Upper lobe of right lung (tissue), 1 donor: ENCODE results near the gene AGBL1. TPM values are rescaled to one million over a fixed set of nuclear protein-coding genes. Genes with fewer than 3 reads are reported as not detected.

Experiments used
- ATAC-seq: fragments of 200-7000 bp; cut with Tn5 transposase; one replicate; pipeline ENCODE4 v1.9.1; 2020; ENCODE audit warnings: mild to moderate bottlenecking, moderate library complexity
- DNase-seq: peaks from one replicate; pipeline ENCODE4 v3.0.0-alpha.2; 2020
- H3K27ac ChIP-seq: fragments of 200-600 bp; one replicate; pipeline ENCODE4 v1.8.0; 2022
- H3K27me3 ChIP-seq: fragments of 200-600 bp; one replicate; pipeline ENCODE4 v1.8.0; 2022; ENCODE audit warnings: mild to moderate bottlenecking
- H3K36me3 ChIP-seq: fragments of 200-600 bp; one replicate; pipeline ENCODE4 v1.8.0; 2022
- H3K4me1 ChIP-seq: fragments of 200-600 bp; one replicate; pipeline ENCODE4 v1.8.0; 2022
- H3K4me3 ChIP-seq: fragments of 200-600 bp; one replicate; pipeline ENCODE4 v1.8.0; 2022; ENCODE audit warnings: mild to moderate bottlenecking
- H3K9me3 ChIP-seq: fragments of 200-600 bp; one replicate; pipeline ENCODE4 v1.8.0; 2022
- intact Hi-C: fragments of 100-400 bp; cut with DNase I; formaldehyde crosslinking; loops from one replicate; pipeline ENCODE4 v1.11.0; 2022
- total RNA-seq: library from RNA; stranded (reverse); fragmentation: NEBNext Ultra II Directional; extraction: Animal tissue kit (Norgen Biotek cat#: 25700); gene quantifications from one replicate; pipeline ENCODE4 v1.2.1, GENCODE V29; 2021
- TF ChIP-seq, protein P1 (sequence below): fragments of 200-600 bp; IDR thresholded peaks from one replicate; pipeline ENCODE4 v1.8.0; 2022; ENCODE audit warnings: antibody characterized with exemption
- donor health status: DM: no; HTN: yes; CAD: no; lungs with severe emphysema.

Gene AGBL1
- total RNA-seq, 1 donor from 2014 or later: 6.5 TPM

DNA sequence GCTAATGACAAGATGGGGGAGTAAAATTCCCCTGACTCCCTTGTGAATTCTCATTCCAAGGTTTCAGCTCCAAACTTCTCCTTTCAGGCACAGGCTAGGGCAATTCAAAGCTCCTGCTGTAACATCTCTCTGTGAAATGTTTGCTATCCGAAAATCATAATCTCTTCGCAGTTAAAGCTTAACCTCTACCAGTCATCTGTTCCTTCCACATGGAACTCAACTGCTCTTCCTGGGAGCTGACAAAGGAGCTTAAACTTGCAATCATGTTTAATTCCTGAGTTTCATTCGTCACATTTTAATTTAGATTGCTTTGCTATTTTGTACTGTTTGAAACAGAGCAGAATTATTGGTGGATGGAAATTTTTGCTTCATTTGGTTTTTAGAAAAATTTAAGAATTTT is 328.6 kb downstream of the AGBL1 start:
- H3K27ac ChIP-seq: no peak overlapping the region
- H3K27me3 ChIP-seq: no peaks in the 10 kb centered on the region
- ATAC-seq: no peak
- intact Hi-C loops: no loop called here
- H3K36me3 ChIP-seq: no peaks in the 10 kb centered on the region
- H3K9me3 ChIP-seq: no peaks in the 10 kb centered on the region
- no peak overlapping the region for H3K4me3 ChIP-seq
- DNase-seq: no peak
- TF ChIP-seq, protein P1, sequence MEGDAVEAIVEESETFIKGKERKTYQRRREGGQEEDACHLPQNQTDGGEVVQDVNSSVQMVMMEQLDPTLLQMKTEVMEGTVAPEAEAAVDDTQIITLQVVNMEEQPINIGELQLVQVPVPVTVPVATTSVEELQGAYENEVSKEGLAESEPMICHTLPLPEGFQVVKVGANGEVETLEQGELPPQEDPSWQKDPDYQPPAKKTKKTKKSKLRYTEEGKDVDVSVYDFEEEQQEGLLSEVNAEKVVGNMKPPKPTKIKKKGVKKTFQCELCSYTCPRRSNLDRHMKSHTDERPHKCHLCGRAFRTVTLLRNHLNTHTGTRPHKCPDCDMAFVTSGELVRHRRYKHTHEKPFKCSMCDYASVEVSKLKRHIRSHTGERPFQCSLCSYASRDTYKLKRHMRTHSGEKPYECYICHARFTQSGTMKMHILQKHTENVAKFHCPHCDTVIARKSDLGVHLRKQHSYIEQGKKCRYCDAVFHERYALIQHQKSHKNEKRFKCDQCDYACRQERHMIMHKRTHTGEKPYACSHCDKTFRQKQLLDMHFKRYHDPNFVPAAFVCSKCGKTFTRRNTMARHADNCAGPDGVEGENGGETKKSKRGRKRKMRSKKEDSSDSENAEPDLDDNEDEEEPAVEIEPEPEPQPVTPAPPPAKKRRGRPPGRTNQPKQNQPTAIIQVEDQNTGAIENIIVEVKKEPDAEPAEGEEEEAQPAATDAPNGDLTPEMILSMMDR: no peak
- no peaks in the 10 kb centered on the region for H3K4me1 ChIP-seq

DNA sequence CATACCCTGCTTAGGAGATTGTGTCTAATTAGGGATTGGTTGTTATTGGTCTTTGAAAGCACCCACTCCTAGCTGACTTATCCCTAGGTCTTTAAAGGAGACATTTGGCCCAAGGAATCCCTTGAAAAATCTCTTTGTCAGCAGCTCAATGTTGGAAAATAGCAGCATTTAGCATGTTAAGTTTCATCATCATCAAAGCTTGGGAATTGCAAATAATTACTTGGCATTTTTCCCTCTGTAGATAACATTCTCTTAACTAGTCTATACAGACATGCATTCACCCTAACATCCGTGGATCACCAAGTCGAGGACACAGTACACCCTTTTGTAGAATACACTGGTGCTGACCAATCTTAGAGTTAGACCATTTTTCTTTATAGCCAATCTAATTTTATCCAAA is 332.2 kb downstream of the AGBL1 start:
- H3K27ac ChIP-seq: no peak overlapping the region
- no peaks in the 10 kb centered on the region for H3K27me3 ChIP-seq
- no peaks in the 10 kb centered on the region for H3K9me3 ChIP-seq
- H3K4me1 ChIP-seq: no peaks in the 10 kb centered on the region
- DNase-seq (no peak), ATAC-seq (no peak)
- TF ChIP-seq, protein P1: no peak
- intact Hi-C loops: no loop called here
- no peaks in the 10 kb centered on the region for H3K36me3 ChIP-seq
- no peak overlapping the region for H3K4me3 ChIP-seq

- DNase-seq (no peak), ATAC-seq (no peak)
- intact Hi-C loops: no loop called here
- TF ChIP-seq, protein P1: no peak
- Histone ChIP-seq H3K27ac (no peak overlapping the region), H3K36me3 (no peaks in the 10 kb centered on the region), H3K9me3 (no peaks in the 10 kb centered on the region), H3K4me3 (no peak overlapping the region), H3K27me3 (no peaks in the 10 kb centered on the region), H3K4me1 (no peaks in the 10 kb centered on the region)
These were observed 333.5 kb downstream of the AGBL1 start for GRCh38 chr15:86413191-86413590.

GRCh38 chr15:86425746-86426145 is 346.1 kb downstream of the AGBL1 start:
- TF ChIP-seq, protein P1: no peak
- DNase-seq: no peak
- Histone ChIP-seq H3K4me3 (no peak overlapping the region), H3K27ac (no peak overlapping the region), H3K4me1 (no peaks in the 10 kb centered on the region), H3K9me3 (no peaks in the 10 kb centered on the region), H3K27me3 (no peaks in the 10 kb centered on the region), H3K36me3 (no peaks in the 10 kb centered on the region)
- no peak for ATAC-seq
- intact Hi-C loops: no loop called here

DNA sequence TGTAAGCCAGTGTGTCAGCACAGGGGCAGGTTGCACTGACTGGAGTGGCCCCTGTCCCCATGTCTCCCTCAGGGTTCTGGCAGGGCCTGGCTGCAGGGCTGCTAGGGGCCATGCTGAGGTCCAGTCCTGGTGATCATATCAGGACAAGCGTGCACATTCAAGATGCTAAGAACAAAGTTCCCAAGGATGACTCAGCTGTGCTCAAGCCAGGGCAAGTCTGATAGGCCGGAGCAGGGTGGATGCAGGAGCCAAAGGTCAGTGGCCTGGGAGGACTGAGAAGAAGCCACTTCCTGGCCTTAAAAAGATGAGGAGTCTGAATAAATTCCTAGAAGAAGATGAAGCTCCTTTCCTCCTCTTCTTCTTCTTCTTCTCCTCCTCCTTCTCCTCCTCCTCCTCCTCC is 353.2 kb downstream of the AGBL1 start:
- no peak for DNase-seq
- H3K4me1 ChIP-seq: no peaks in the 10 kb centered on the region
- H3K27me3 ChIP-seq: no peaks in the 10 kb centered on the region
- no peaks in the 10 kb centered on the region for H3K36me3 ChIP-seq
- no peak for ATAC-seq
- no peaks in the 10 kb centered on the region for H3K9me3 ChIP-seq
- H3K27ac ChIP-seq: no peak overlapping the region
- no peak overlapping the region for H3K4me3 ChIP-seq
- intact Hi-C loops: no loop called here
- TF ChIP-seq, protein P1: no peak

- ATAC-seq (no peak), DNase-seq (no peak)
- H3K9me3 ChIP-seq: no peaks in the 10 kb centered on the region
- H3K27me3 ChIP-seq: no peaks in the 10 kb centered on the region
- intact Hi-C loops: no loop called here
- no peak overlapping the region for H3K4me3 ChIP-seq
- no peaks in the 10 kb centered on the region for H3K4me1 ChIP-seq
- no peaks in the 10 kb centered on the region for H3K36me3 ChIP-seq
- TF ChIP-seq, protein P1: no peak
- H3K27ac ChIP-seq: no peak overlapping the region
These were observed 354.3 kb downstream of the AGBL1 start for GRCh38 chr15:86433983-86434382.
